Retinal pigment epithelial cell (primary cell): Measurements from ENCODE around the gene TRIM60.

ENCODE experiments used
- DNase-seq: peaks from one replicate; pipeline ENCODE4 v3.0.0-alpha.2; 2010; ENCODE audit warnings: low read depth
- H3K4me3 ChIP-seq: 2 replicates; pipeline ENCODE4 v1.5.1; 2011; ENCODE audit warnings: mild to moderate bottlenecking, low read length, control low read depth, moderate library complexity
- TF ChIP-seq, protein P1 (sequence below): conservative IDR thresholded peaks from 2 replicates; pipeline ENCODE4 v1.5.1; 2011; ENCODE audit warnings: low read depth, low read length, control low read depth, inconsistent platforms

TRIM60 gene

DNA sequence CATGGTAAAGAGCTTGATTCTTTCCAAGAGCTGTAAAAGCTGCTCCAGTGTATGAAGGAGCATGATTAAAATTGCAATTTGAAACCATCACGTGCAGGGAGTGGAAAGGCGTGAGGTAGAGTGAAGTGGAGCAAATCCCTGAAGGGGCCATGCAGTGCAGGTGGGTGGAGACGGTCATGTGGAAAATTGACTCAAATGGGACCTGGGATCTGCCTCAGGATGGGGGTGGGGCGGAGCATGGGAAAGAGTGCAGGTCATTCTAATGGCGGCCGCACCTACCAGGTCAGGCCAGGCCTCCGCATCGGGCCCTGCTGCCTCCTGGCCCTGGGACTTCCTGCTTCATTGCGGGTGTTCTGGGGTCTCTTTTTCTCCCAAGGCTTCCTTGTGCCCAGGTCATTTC is 25.3 kb upstream of the TRIM60 start:
- DNase-seq, result no peak
- no peak overlapping the region for H3K4me3 ChIP-seq
- TF ChIP-seq, protein P1, sequence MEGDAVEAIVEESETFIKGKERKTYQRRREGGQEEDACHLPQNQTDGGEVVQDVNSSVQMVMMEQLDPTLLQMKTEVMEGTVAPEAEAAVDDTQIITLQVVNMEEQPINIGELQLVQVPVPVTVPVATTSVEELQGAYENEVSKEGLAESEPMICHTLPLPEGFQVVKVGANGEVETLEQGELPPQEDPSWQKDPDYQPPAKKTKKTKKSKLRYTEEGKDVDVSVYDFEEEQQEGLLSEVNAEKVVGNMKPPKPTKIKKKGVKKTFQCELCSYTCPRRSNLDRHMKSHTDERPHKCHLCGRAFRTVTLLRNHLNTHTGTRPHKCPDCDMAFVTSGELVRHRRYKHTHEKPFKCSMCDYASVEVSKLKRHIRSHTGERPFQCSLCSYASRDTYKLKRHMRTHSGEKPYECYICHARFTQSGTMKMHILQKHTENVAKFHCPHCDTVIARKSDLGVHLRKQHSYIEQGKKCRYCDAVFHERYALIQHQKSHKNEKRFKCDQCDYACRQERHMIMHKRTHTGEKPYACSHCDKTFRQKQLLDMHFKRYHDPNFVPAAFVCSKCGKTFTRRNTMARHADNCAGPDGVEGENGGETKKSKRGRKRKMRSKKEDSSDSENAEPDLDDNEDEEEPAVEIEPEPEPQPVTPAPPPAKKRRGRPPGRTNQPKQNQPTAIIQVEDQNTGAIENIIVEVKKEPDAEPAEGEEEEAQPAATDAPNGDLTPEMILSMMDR, result no peak

DNA sequence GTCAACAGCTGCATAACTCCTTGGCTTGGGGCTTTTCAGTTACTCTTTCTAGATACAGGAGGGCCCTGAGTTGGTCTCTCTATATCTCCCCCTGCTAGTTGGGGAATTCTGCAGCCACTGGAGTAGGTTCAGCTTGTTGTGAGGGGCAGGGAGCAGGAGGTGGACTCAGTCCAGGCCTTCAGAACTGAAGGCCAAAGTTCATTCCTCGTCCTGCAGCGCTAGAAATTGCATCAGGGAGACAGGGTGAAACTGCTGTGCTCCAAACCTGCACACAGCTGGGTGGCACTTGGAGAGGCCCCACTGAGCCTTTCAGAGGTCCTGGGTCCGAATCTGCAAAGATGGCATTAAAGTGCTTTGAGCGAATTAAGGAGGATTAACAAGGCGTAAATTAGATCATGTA is 24.9 kb upstream of the TRIM60 start:
- DNase-seq, result no peak
- TF ChIP-seq, protein P1, result no peak
- H3K4me3 ChIP-seq, result no peak overlapping the region

DNA sequence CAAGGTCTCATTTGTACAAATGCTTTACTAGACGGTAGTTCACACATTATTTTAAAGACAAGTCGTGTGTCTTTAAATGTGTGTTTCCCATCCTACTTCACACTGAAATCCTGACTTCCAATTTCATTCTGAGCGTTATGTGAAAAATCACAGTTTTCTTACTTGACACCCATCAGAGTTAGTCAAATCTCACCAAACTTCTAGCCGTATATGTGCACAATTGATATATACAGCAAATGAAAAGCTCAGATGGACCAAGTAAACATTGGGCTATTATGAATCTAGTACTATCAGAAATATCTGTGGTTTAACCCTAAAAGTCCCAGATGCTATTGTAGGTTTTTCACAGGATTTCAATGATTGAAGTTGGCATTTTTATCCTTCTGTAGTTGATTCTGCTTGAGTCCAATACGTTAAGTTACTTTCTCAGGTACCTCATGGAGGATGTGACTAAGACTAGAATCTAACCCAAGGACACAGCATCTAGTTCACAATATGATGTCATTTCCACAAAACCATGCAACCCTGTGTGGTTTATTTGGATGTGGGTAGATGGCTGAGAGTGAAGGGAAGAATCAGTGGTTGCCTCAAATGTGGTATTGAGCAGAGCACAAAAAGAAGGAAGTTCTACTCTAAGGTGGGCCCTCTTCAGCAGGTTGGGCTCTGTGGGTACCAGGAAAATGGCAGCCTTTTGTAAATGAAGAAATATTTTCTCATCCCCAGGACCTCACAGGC is 22.1 kb upstream of the TRIM60 start:
- TF ChIP-seq, protein P1, result no peak
- no peak overlapping the region for H3K4me3 ChIP-seq
- DNase-seq, result no peak

DNA sequence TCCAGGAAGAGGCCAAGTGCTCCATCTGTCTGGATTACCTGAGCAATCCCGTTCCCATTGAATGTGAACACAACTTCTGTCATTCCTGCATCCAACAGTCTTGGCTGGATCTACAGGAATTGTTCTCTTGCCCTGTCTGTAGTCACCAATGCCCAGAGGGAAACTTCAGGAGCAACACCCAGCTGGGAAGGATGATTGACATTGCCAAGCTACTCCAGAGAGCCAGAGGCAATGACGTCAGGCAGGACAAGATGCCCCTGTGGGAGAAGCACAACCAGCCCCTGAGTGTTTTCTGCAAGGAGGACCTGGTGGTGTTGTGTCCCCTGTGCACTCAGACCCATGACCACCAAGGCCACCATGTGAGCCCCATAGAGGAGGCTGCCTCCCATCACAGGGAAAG is 21.3 kb upstream of the TRIM60 start:
- no peak for DNase-seq

DNA sequence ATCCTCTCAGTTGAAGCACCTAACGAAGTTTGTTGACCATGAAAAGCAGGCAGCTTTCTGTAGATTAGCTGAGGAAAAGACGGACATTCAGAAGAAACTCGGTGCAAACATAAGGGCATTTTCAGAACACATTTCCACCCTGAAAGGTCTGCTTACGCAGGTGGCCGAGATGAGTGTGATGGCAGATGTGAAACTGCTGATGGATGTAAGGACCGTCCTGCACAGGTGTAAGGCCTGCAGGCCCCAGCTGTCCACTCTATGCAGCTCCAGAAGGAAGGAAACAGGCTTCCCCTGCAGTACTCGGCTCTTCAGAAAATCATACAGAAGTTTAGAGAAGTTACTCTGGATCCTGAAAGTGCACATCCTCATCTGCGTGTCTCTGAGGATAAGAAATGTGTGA is 20.8 kb upstream of the TRIM60 start:
- TF ChIP-seq, protein P1, result no peak
- no peak overlapping the region for H3K4me3 ChIP-seq
- DNase-seq, result no peak

More for the DNA sequence above, 21.3 kb upstream of the TRIM60 start:
- TF ChIP-seq, protein P1, result no peak
- H3K4me3 ChIP-seq, result no peak overlapping the region

DNA sequence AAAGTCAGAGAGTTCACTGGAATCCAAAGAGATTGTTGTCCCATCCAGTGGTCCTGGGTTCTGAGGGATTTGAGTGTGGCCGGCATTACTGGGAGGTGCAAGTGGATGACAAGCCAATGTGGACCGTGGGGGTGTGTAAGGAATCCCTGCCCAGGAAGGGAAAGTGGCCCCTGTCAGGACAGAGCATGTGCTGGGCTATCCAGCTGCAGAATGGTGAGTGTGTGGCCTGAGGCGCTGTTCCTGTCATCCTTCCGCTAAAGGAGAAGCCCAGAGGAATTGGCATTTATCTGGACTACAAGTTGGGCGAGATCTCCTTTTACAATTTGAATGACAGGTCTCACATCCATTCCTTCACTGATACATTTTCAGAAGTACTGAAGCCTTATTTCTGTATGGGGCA is 20.4 kb upstream of the TRIM60 start:
- no peak for DNase-seq
- no peak overlapping the region for H3K4me3 ChIP-seq
- TF ChIP-seq, protein P1, result no peak

DNA sequence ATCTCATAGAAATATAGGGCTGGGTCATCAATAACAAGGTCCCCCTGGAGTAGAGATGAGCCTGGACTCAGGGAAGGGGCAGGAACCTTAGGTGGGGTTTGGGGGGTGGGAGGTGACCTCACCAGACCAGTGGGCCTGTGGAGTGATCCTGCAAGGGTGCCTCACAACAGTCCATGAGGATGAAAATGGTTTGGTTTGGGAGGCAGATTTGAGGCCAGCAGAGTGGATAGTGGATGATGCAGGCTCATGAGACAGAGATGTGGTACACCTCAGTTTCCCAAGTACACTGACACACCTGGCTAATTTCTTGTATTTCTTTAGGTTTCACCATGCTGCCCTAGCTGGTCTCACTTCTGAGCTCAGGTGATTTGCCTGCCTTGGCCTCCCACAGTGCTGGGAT is 18.1 kb upstream of the TRIM60 start:
- TF ChIP-seq, protein P1, result no peak
- DNase-seq, result no peak
- no peak overlapping the region for H3K4me3 ChIP-seq
